GM21723 (cell line): ENCODE results near the gene ESRRB.

Experiments
- ATAC-seq: cut with Tn5 transposase; IDR thresholded peaks from one replicate; pipeline ENCODE4 v1.9.1; 2021; ENCODE audit warnings: mild to moderate bottlenecking, moderate library complexity; ENCODE audit not compliant: unreplicated experiment

Gene ESRRB

GRCh38 chr14:76375947-76376404 lies at the start of gene ESRRB:
TSS of gene ESRRB (plus strand) at chr14:76376137. CDS start at chr14:76376402, 265 bp downstream.
- ATAC-seq, result no peak

GRCh38 chr14:76326918-76327689 lies 48.8 kb upstream of the ESRRB start:
- no peak for ATAC-seq

GRCh38 chr14:76328457-76329137 lies 47.3 kb upstream of the ESRRB start:
- ATAC-seq, result no peak

GRCh38 chr14:76329154-76329928 lies 46.6 kb upstream of the ESRRB start:
- no peak for ATAC-seq

GRCh38 chr14:76329951-76330350 lies 46.0 kb upstream of the ESRRB start:
- no peak for ATAC-seq

GRCh38 chr14:76330411-76331327 lies 45.3 kb upstream of the ESRRB start:
- no peak for ATAC-seq

- no peak for ATAC-seq
Observed at GRCh38 chr14:76331328-76332011, 44.5 kb upstream of the ESRRB start.

GRCh38 chr14:76333664-76334063 lies 42.3 kb upstream of the ESRRB start:
- no peak for ATAC-seq

GRCh38 chr14:76334316-76334715 lies 41.6 kb upstream of the ESRRB start:
- no peak for ATAC-seq

- ATAC-seq, result no peak
Observed at GRCh38 chr14:76336876-76337275, 39.1 kb upstream of the ESRRB start.

GRCh38 chr14:76337635-76338545 lies 38.0 kb upstream of the ESRRB start:
- no peak for ATAC-seq

- ATAC-seq, result no peak
Observed at GRCh38 chr14:76339728-76340615, 36.0 kb upstream of the ESRRB start.

GRCh38 chr14:76343386-76343785 lies 32.6 kb upstream of the ESRRB start:
- ATAC-seq, result no peak

- no peak for ATAC-seq
Observed at GRCh38 chr14:76346391-76347160, 29.4 kb upstream of the ESRRB start.

GRCh38 chr14:76348898-76349297 lies 27.0 kb upstream of the ESRRB start:
- no peak for ATAC-seq

- no peak for ATAC-seq
Observed at GRCh38 chr14:76349993-76350392, 25.9 kb upstream of the ESRRB start.

- ATAC-seq, result no peak
Observed at GRCh38 chr14:76350671-76351070, 25.3 kb upstream of the ESRRB start.
